ENCODE measurements around the gene IGFBP2.

GRCh38 chr2:216626168-216626874 lies 6.9 kb upstream of the IGFBP2 start:
- TF ChIP-seq CTCF (conservative IDR thresholded peaks at IDR 0.05) (no peak), ZFX (IDR thresholded peaks at IDR 0.05) (no peak)
